Progenitor cell of endocrine pancreas (in vitro differentiated cells): ENCODE measurements around the gene YIF1A. TPM values are rescaled to one million over a fixed set of nuclear protein-coding genes. Genes with fewer than 3 reads are reported as not detected.

Source experiments
- DNase-seq: peaks from one replicate; pipeline ENCODE4 v3.0.0; 2021; ENCODE audit warnings: low spot score; ENCODE audit not compliant: unreplicated experiment
- H3K27ac Mint-ChIP-seq: 2 replicates; pipeline ENCODE4 v1.8.0; 2021; ENCODE audit warnings: mild to moderate bottlenecking, moderate library complexity, mixed read lengths
- H3K27me3 Mint-ChIP-seq: 2 replicates; pipeline ENCODE4 v1.8.0; 2021; ENCODE audit warnings: mixed read lengths
- H3K36me3 Mint-ChIP-seq: 2 replicates; pipeline ENCODE4 v1.8.0; 2022; ENCODE audit warnings: mixed read lengths; ENCODE audit not compliant: insufficient read depth
- H3K4me1 Mint-ChIP-seq: 2 replicates; pipeline ENCODE4 v1.8.0; 2021; ENCODE audit warnings: low read depth, mixed read lengths
- H3K4me3 Mint-ChIP-seq: 2 replicates; pipeline ENCODE4 v1.8.0; 2021; ENCODE audit warnings: low read depth, mild to moderate bottlenecking, moderate library complexity, mixed read lengths
- H3K9me3 Mint-ChIP-seq: 2 replicates; pipeline ENCODE4 v1.8.0; 2021; ENCODE audit warnings: low read depth, mixed read lengths
- CTCF ChIP-seq: fragments of 200-600 bp; sonication (generic); IDR thresholded peaks from one replicate; pipeline ENCODE4 v1.5.0; 2021; ENCODE audit warnings: antibody characterized with exemption, mild to moderate bottlenecking; ENCODE audit not compliant: unreplicated experiment
- total RNA-seq: library from RNA; stranded (reverse); gene quantifications from 2 replicates; pipeline ENCODE4 v1.2.1, GENCODE V29; 2021

Gene YIF1A
- total RNA-seq, 1 donor from 2014 or later: 61.7 TPM

- no peaks in the 10 kb centered on the region for H3K36me3 Mint-ChIP-seq
- H3K4me1 Mint-ChIP-seq: peaks cover 8% of the 10 kb centered on the region
- no peak for TF ChIP-seq CTCF
- no peak for DNase-seq
- no peaks in the 10 kb centered on the region for H3K9me3 Mint-ChIP-seq
- H3K4me3 Mint-ChIP-seq: no peak overlapping the region
- H3K27me3 Mint-ChIP-seq: peaks cover 48% of the 10 kb centered on the region
- H3K27ac Mint-ChIP-seq: no peak overlapping the region
These were observed 6.0 kb upstream of the YIF1A start for GRCh38 chr11:66294626-66295620.

GRCh38 chr11:66293777-66294625 lies 5.1 kb upstream of the YIF1A start:
- Mint-ChIP-seq H3K27me3 (peaks cover 43% of the 10 kb centered on the region), H3K27ac (no peak overlapping the region), H3K9me3 (no peaks in the 10 kb centered on the region), H3K36me3 (no peaks in the 10 kb centered on the region), H3K4me1 (peaks cover 15% of the 10 kb centered on the region), H3K4me3 (no peak overlapping the region)
- DNase-seq: no peak
- no peak for TF ChIP-seq CTCF

GRCh38 chr11:66293352-66293751 lies 4.4 kb upstream of the YIF1A start:
- Mint-ChIP-seq H3K27ac (no peak overlapping the region), H3K36me3 (no peaks in the 10 kb centered on the region), H3K4me1 (peaks cover 15% of the 10 kb centered on the region), H3K4me3 (no peak overlapping the region), H3K27me3 (peaks cover 42% of the 10 kb centered on the region), H3K9me3 (no peaks in the 10 kb centered on the region)
- no peak for TF ChIP-seq CTCF
- no peak for DNase-seq

GRCh38 chr11:66292543-66293332 lies 3.8 kb upstream of the YIF1A start:
- DNase-seq: no peak
- no peak for TF ChIP-seq CTCF
- Mint-ChIP-seq H3K27me3 (peaks cover 39% of the 10 kb centered on the region), H3K27ac (no peak overlapping the region), H3K4me3 (peak overlapping the region; percentile 48), H3K9me3 (no peaks in the 10 kb centered on the region), H3K36me3 (no peaks in the 10 kb centered on the region), H3K4me1 (peaks cover 18% of the 10 kb centered on the region)
